T-helper 2 cell (primary cell): ENCODE data around the gene MYO5B.
"Not testable (repeated sequence)": the region's sequence is repeated elsewhere in the genome, so short reads cannot be mapped to it uniquely, and the experiment has no call there.

Experiments used
- DNase-seq, 5 experiments: peaks; one replicate each; pipeline versions ENCODE4 v3.0.0 to v3.0.0-alpha.2; 2012 to 2022

The MYO5B gene

GRCh38 chr18:49817947-49818346, 377.0 kb downstream of the MYO5B start:
- DNase-seq, result no peak

DNA sequence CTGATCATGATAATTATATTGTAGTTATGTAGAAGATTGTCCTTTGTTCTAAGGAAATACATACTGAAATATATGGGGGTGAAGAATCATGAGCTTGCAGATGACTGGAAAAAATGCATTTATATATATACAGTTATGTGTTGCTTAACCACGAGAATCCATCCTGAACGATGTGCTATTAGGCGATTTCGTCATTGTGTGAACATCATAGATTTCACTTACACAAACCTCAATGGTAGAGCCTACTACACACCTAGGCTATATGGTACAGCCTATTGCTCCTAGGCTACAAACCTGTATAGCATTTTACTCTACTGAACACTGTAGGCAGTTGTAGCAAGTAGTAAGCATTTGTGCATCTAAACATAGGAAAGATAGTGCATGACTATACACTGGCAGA, 379.0 kb downstream of the MYO5B start:
- no peak for DNase-seq

DNA sequence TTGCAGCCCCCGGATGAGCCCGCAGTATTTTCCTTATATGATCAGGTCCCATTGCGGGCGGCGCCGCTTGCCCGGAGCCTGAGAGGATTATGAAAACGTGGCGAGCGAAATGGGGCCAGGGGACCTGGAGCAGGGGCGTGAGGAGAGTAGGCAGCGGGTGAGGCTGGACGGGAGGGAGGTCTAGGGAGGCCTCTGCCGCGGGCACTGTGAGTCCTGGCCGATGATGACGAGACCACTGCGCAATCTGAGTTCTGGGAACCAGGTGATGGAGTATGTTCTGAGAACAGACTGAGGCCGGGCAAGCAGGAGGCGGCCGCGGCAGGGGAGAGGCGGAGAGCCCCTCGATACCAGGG, 380.8 kb downstream of the MYO5B start:
- DNase-seq, result peak in 1 of 5 experiments; percentile 69

GRCh38 chr18:49813319-49814146, 381.4 kb downstream of the MYO5B start, which contains the start of gene ACAA2:
Gene ACAA2 (minus strand): TSS chr18:49813533. CDS start chr18:49813484, 49 bp downstream.
- peak; percentile 61 to 87 (median 73) for DNase-seq

GRCh38 chr18:49813069-49813318, 382.0 kb downstream of the MYO5B start:
- no peak for DNase-seq

- no peak for DNase-seq
Observed at GRCh38 chr18:49812286-49813068, 382.5 kb downstream of the MYO5B start.

DNA sequence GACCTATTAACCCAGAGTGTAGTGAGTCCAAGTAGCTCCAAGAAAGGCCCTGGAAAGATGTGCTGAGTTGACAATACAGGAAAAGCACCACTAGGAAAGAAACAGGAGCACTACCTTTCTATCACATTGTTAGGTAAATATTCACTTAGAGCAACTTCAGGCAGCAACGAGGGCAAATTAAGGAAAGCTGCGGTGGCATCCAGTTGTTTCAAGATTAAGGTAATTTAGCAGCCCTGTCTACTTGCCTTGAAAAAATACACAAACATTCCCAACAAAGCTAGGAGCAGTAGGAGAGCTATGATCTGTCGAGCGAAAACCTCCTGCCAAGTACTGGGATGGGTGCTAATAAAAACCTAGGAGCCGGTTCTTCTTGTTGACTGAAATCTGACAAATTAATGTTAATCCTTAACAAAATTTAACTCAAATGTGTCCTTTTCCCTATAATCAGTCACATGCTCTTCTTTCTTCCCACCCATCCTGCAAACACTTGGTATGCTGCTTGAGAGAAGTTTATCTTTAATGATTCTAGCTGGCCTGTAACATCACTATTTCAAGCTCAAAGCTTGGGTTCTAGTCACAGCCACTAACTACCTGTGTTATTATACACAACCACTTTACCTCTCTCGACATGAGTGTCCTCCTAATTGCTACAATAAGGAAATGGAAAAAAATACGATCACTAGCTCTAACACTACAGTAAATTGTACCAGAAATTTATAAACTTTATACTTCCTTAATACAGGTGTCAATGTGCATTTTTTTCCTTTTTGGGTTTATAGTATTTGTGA, 383.6 kb downstream of the MYO5B start:
- DNase-seq, result no peak

- DNase-seq, result not testable (repeated sequence)
Observed at GRCh38 chr18:49808553-49809191, 386.3 kb downstream of the MYO5B start.

DNA sequence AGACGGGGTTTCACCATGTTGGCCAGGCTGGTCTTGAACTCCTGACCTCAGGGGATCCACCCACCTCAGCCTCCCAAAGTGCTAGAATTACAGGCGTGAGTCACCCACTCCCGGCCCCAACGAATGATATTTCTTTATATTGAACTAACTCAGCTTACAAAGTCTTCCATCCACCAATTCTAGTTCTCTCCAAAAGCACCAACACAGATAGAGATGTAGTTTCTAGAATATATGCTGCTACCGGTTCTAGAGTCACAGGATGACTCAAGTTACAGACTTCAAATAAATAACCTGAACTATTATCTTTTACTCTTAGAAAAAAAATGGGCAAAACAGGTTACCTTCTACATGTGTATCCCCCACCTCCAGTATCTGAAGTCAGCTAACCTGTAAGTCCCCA, 390.9 kb downstream of the MYO5B start:
- no peak for DNase-seq

GRCh38 chr18:49802623-49803022, 392.3 kb downstream of the MYO5B start:
- no peak for DNase-seq

- DNase-seq, result not testable (repeated sequence)
Observed at GRCh38 chr18:49800491-49800890, 394.5 kb downstream of the MYO5B start.

GRCh38 chr18:49799806-49800205, 395.1 kb downstream of the MYO5B start:
- not testable (repeated sequence) for DNase-seq

GRCh38 chr18:49798001-49798400, 396.9 kb downstream of the MYO5B start:
- DNase-seq, result no peak

GRCh38 chr18:49795612-49796552, 399.1 kb downstream of the MYO5B start:
- DNase-seq, result no peak

- DNase-seq, result no peak
Observed at GRCh38 chr18:49794743-49795142, 400.2 kb downstream of the MYO5B start.

DNA sequence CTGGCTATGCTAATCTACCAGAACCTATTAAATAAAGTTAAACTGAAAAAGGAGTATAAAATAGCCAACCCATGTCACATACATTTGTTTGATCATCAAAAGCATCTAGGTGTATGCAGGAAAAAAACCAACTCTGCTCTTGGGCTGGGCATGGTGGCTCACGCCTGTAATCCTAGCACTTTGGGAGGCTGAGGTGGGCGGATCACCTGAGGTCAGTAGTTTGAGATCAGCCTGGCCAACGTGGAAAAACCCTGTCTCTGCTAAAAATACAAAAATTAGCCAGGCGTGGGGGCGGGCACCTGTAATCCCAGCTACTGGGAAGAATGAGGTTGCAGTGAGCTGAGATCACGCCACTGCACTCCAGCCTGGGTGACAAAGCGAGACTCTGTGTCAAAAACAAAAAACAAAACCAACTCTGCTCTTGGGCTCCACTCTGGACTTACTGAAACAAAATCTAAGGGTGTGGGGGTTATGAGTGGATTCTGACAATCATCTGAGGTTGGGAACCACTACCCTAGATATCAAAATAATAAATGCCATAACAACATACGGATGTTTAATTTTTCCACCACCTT, 405.3 kb downstream of the MYO5B start:
- not testable (repeated sequence) for DNase-seq

GRCh38 chr18:49788327-49788898, 406.5 kb downstream of the MYO5B start:
- DNase-seq, result peak in 1 of 5 experiments; percentile 64

DNA sequence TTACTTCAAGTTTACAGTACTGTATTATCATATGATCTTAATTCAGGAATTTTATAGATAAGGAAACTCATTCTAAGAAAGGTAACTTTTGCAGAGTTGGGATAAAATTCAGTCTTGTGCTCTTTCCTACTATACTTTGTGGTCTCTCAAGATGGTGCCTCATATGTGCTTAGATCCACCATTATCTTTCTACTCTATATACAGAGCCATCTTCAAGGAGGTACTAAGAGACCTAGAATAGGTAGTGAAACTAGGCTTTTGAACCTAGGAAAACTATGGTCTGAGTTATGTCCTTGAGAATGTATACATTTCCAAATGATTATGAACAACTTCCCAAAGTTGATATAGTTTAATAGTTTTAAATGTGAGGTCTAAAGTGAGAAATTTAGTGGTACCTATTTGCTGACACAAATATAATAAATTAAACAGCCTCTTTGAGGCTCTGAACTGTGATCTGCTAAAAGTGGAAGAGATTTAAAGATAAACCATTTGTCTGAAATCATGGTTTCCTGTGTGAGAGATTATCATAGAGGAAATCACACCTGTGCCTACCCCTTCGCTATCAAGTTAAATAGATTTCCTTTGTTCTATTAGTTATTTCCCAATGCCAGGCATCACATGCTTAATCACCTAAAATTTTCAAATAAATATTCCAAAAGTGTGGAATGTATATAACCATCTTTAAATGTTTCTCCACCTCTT, 408.8 kb downstream of the MYO5B start:
- peak in 2 of 5 experiments; percentile 49 to 72 for DNase-seq

DNA sequence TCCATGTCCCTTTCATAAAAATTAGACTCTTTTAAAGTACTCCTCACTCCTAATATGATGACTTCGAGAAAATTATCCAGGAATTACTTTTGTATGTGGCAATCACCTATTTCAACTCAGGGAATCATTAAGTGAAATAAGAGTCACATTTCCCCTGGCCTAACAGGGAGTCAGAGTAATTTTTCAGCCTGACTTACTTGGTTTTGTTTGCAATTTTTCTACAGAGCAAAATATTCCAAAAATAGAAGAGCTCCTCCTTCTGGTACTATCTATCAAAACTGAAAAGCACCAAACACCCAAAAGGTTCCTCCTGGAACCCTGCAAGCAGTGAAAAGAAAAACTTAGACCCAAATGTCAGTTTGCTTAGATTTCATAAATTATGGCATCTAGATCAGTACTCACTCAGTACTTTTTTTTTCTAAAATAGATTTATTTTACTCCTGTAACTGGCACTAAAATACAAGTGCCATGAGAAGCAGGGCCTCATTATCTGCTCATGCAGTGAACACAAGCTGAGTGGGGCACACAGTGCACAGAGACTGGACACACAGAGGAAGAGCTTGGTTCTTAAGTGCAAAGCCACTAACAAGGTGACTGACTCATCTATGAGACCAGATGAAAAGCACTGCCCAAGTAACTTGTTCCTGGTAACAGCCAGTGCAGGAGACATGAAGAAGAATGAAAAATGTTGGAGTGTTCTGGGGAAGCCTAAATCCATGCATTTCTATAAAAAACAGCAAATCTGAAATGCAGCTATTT, 410.3 kb downstream of the MYO5B start:
- DNase-seq, result no peak
